CD8-positive, alpha-beta memory T cell (primary cell): Measurements from ENCODE around the gene SAMM50. TPM values are rescaled to one million over a fixed set of nuclear protein-coding genes. Genes with fewer than 3 reads are reported as not detected.

Experiments
- CTCF ChIA-PET: fragments of 350-600 bp; sonication (Branson Sonifier 250); formaldehyde crosslinking; loops from one replicate; lab custom pipeline; 2021; ENCODE audit warnings: antibody characterized with exemption; lab: Charles Lee
- POLR2A ChIA-PET: fragments of 350-600 bp; sonication (Branson Sonifier 250); formaldehyde crosslinking; loops from one replicate; lab custom pipeline; 2021; ENCODE audit warnings: antibody characterized with exemption; lab: Charles Lee
- DNase-seq, 5 donors: peaks; one replicate each; pipeline versions ENCODE4 v3.0.0 to v3.0.0-alpha.2; 2020 to 2022; ENCODE audit warnings: mixed read lengths in 1 of 5
- H3K27ac ChIP-seq: one replicate; pipeline ENCODE4 v1.7.0; 2013; ENCODE audit warnings: low read depth, mild to moderate bottlenecking, low read length, moderate library complexity
- H3K27me3 ChIP-seq: 2 replicates; pipeline ENCODE4 v1.7.0; 2013; ENCODE audit warnings: low read length, mild to moderate bottlenecking; ENCODE audit not compliant: insufficient read depth, poor library complexity, severe bottlenecking
- H3K36me3 ChIP-seq: 2 replicates; pipeline ENCODE4 v1.7.0; 2013; ENCODE audit warnings: mild to moderate bottlenecking, low read length, moderate library complexity; ENCODE audit not compliant: insufficient read depth
- H3K4me1 ChIP-seq: 2 replicates; pipeline ENCODE4 v1.7.0; 2013; ENCODE audit warnings: mild to moderate bottlenecking, low read length, moderate library complexity; ENCODE audit not compliant: insufficient read depth
- H3K4me3 ChIP-seq: 2 replicates; pipeline ENCODE4 v1.7.0; 2013; ENCODE audit warnings: mild to moderate bottlenecking, low read length
- H3K9me3 ChIP-seq: 2 replicates; pipeline ENCODE4 v1.7.0; 2013; ENCODE audit warnings: mild to moderate bottlenecking, low read length
- H3K27ac Mint-ChIP-seq, 8 donors: one replicate each; pipeline ENCODE4 v1.8.0; 2020 to 2021; ENCODE audit warnings: mixed read lengths in 8 of 8, mild to moderate bottlenecking in 6 of 8, inconsistent platforms in 3 of 8, moderate library complexity in 3 of 8
- H3K27me3 Mint-ChIP-seq, 2 donors: one replicate each; pipeline ENCODE4 v1.8.0; 2020 to 2021; ENCODE audit warnings: mixed read lengths in 2 of 2, mild to moderate bottlenecking in 1 of 2, moderate library complexity in 1 of 2
- H3K36me3 Mint-ChIP-seq, 3 donors: one replicate each; pipeline ENCODE4 v1.8.0; 2020 to 2021; ENCODE audit warnings: mixed read lengths in 3 of 3, inconsistent platforms in 1 of 3, mild to moderate bottlenecking in 1 of 3
- H3K4me1 Mint-ChIP-seq, 3 donors: one replicate each; pipeline ENCODE4 v1.8.0; 2020 to 2021; ENCODE audit warnings: mixed read lengths in 3 of 3, inconsistent platforms in 1 of 3, mild to moderate bottlenecking in 1 of 3
- H3K4me3 Mint-ChIP-seq, 7 donors: one replicate each; pipeline ENCODE4 v1.8.0; 2020 to 2021; ENCODE audit warnings: mixed read lengths in 7 of 7, mild to moderate bottlenecking in 6 of 7, moderate library complexity in 4 of 7, inconsistent platforms in 2 of 7
- H3K9me3 Mint-ChIP-seq, 5 donors: one replicate each; pipeline ENCODE4 v1.8.0; 2020 to 2022; ENCODE audit warnings: mixed read lengths in 5 of 5, mild to moderate bottlenecking in 3 of 5, moderate library complexity in 2 of 5, inconsistent platforms in 1 of 5
- polyA plus RNA-seq: library from polyadenylated mRNA; unstranded; fragments of 300-500 nt; fragmentation: Illumina TruSeq; gene quantifications from one replicate; pipeline ENCODE4 v1.2.3, GENCODE V29; 2021
- total RNA-seq, 2 experiments: library from RNA; stranded (reverse); gene quantifications; one replicate each; pipeline ENCODE4 v1.2.3, GENCODE V29; 2021

Gene SAMM50
- total and polyA plus RNA-seq, 3 experiments from 2014 or later = 58.8 to 67.2 (median 61.3) TPM

DNA sequence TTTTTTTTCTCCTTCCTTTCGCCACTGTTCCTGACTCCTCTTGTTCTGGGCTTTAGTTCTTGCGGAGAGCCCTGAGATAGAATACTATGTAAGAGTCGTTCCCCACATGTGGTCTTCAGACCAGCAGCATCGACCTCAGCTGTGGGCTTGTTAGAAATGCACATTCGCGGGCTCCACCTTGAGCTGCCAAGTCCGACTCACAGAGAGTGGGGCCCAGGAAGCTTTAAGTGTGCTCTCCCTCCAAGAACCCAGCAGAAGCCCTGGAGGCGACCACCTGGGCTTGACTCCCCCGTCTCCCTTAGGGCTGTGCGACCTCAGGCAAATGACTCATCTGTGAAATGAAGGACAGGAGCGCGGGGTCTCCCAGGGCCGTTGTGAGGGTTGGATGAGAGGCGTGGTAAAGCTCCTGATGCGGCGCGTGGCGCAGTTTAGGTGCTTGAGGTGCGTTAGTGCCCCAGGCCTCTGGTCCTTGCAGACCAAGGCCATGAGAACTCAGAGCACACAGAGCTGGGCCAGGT, 18.8 kb downstream of the SAMM50 start:
- no peaks in the 10 kb centered on the region for H3K9me3 ChIP-seq
- no peak for DNase-seq
- no peaks in the 10 kb centered on the region for H3K9me3 Mint-ChIP-seq
- ChIA-PET POLR2A (no interaction called here), CTCF (no interaction called here)
- no peaks in the 10 kb centered on the region for H3K4me1 ChIP-seq
- H3K4me3 ChIP-seq = no peak overlapping the region
- peaks cover 49% of the 10 kb centered on the region for H3K36me3 ChIP-seq
- no peaks in the 10 kb centered on the region for H3K27me3 Mint-ChIP-seq
- peaks cover 14 to 94% (median 34%) of the 10 kb centered on the region in 3 donors for H3K36me3 Mint-ChIP-seq
- H3K27ac Mint-ChIP-seq = no peak overlapping the region
- no peak overlapping the region for H3K4me3 Mint-ChIP-seq
- no peaks in the 10 kb centered on the region for H3K27me3 ChIP-seq
- H3K4me1 Mint-ChIP-seq = no peaks in the 10 kb centered on the region
- H3K27ac ChIP-seq = no peak overlapping the region

DNA sequence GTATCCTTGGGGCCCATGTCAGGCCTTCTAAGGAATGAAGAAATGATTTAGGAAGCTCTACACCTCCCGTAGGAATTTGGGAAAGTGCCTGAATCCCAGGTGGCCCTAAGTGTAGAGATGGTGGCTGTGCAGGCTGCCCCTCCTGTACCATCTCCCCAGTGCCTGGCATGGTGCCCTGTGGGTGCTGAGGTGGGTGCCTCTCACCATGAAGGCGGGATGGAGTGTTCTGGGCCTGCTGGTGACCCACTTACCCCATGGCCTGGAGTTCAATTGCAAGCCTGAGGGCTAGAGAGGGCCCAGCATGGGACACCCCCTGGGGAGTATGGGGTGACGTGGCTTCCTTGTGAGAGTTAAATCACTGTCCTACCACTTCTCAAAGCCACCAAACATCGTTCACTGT, 19.8 kb downstream of the SAMM50 start:
- no peak overlapping the region for H3K27ac ChIP-seq
- ChIA-PET POLR2A (no interaction called here), CTCF (no interaction called here)

GRCh38 chr22:43976861-43977795, 21.9 kb downstream of the SAMM50 start:
- Histone ChIP-seq H3K36me3 (peaks cover 51% of the 10 kb centered on the region), H3K27me3 (no peaks in the 10 kb centered on the region), H3K27ac (no peak overlapping the region), H3K4me1 (no peaks in the 10 kb centered on the region), H3K4me3 (no peak overlapping the region), H3K9me3 (no peaks in the 10 kb centered on the region)
- Mint-ChIP-seq H3K27me3 (no peaks in the 10 kb centered on the region), H3K36me3 (peaks cover 14 to 93% (median 31%) of the 10 kb centered on the region in 3 donors), H3K4me3 (no peak overlapping the region), H3K4me1 (no peaks in the 10 kb centered on the region), H3K27ac (no peak overlapping the region), H3K9me3 (no peaks in the 10 kb centered on the region)
- no peak for DNase-seq
- POLR2A ChIA-PET = no interaction called here
- CTCF ChIA-PET = interaction anchor here (1.6 kb wide), 1 partner anchor 17 kb away, joined by 5 read pairs; no protein-coding TSS in a partner anchor

More for the DNA sequence above, 19.8 kb downstream of the SAMM50 start:
- Mint-ChIP-seq H3K27ac (no peak overlapping the region), H3K9me3 (no peaks in the 10 kb centered on the region), H3K27me3 (no peaks in the 10 kb centered on the region), H3K36me3 (peaks cover 14 to 93% (median 34%) of the 10 kb centered on the region in 3 donors), H3K4me1 (no peaks in the 10 kb centered on the region), H3K4me3 (no peak overlapping the region)
- Histone ChIP-seq H3K36me3 (peaks cover 45% of the 10 kb centered on the region), H3K27me3 (no peaks in the 10 kb centered on the region), H3K4me3 (no peak overlapping the region), H3K4me1 (no peaks in the 10 kb centered on the region), H3K9me3 (no peaks in the 10 kb centered on the region)
- DNase-seq = no peak

DNA sequence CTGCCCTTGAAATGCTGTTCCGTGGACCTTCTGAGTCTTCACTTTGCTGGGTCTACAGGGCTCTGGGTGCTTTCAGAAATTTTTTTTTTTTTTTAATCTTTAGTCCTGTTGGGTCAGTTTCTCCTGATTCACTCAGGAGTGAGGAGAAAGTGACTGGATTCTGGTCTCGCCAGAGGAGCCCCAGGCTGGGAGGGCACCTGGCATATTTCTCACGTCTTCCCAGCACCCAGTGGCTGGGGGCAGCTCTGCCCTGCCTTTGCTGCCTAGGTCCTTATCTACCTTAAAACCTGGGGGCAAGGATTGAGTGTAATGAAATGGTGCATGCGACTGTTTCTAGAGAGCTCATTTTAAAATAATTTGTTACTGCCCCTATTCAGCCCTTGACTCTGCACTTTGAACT, 23.3 kb downstream of the SAMM50 start:
- H3K4me3 ChIP-seq = no peak overlapping the region
- Mint-ChIP-seq H3K4me1 (no peaks in the 10 kb centered on the region), H3K27ac (peak overlapping the region in 2 of 8 donors; percentile 4 to 29), H3K4me3 (no peak overlapping the region), H3K36me3 (peaks cover 11 to 86% (median 28%) of the 10 kb centered on the region in 3 donors), H3K9me3 (no peaks in the 10 kb centered on the region), H3K27me3 (no peaks in the 10 kb centered on the region)
- H3K9me3 ChIP-seq = no peaks in the 10 kb centered on the region
- ChIA-PET CTCF (no interaction called here), POLR2A (no interaction called here)
- no peaks in the 10 kb centered on the region for H3K27me3 ChIP-seq
- DNase-seq = no peak
- H3K36me3 ChIP-seq = peaks cover 44% of the 10 kb centered on the region
- no peak overlapping the region for H3K27ac ChIP-seq
- no peaks in the 10 kb centered on the region for H3K4me1 ChIP-seq

DNA sequence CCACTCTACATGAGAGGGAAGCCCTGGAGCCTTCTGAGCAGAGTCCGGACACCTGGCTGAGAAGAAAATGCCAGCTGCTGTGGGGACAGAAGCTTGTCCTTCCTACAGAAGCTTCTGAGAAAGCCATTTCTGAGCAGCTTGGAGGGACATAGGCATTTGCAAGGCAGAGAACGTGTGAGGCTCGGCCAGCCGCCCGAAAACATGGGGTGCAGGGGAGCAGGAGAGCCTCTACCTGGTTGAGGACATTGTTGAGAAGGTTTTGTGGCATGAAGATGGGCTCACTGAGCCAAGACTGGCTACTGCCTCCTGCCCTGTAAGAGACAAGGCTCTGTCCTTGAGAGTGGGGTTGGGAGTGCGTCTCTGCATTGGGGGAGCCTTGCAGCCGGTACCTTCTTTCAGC, 25.3 kb downstream of the SAMM50 start:
- Mint-ChIP-seq H3K4me1 (no peaks in the 10 kb centered on the region), H3K9me3 (no peaks in the 10 kb centered on the region), H3K27ac (peak overlapping the region in 1 of 8 donors; percentile 63), H3K27me3 (no peaks in the 10 kb centered on the region), H3K4me3 (no peak overlapping the region), H3K36me3 (peaks cover 16 to 85% (median 33%) of the 10 kb centered on the region in 3 donors)
- Histone ChIP-seq H3K9me3 (no peaks in the 10 kb centered on the region), H3K27me3 (no peaks in the 10 kb centered on the region), H3K27ac (no peak overlapping the region), H3K4me1 (no peaks in the 10 kb centered on the region), H3K4me3 (no peak overlapping the region), H3K36me3 (peaks cover 49% of the 10 kb centered on the region)
- DNase-seq = no peak
- POLR2A ChIA-PET = no interaction called here
- CTCF ChIA-PET = interaction anchor here (0.7 to 2.1 kb wide), 2 partner anchors 13 to 14 kb away, joined by 3 to 7 read pairs; no protein-coding TSS in a partner anchor

DNA sequence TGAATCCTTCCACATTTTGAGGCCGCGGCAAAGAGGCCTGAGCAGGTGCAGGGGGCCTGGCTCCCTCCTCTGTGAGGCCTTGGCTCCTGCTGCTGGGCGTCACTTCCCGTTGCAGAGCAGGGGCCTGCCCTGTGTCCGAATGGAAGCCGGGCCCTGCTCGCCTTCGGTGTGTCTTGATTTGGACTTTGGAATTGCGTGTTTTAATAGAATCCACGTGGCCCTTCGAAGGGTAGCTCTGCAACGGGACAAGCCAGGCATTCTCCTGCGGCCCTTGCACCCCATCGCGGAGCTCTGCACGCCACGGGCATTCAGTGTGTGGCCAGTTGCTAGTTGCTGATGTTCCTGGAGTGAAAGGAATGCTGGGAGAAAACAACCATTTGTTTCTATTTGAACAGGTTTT, 25.8 kb downstream of the SAMM50 start:
- Mint-ChIP-seq H3K36me3 (peaks cover 16 to 83% (median 31%) of the 10 kb centered on the region in 3 donors), H3K27me3 (no peaks in the 10 kb centered on the region), H3K27ac (peak overlapping the region in 1 of 8 donors; percentile 29), H3K4me3 (no peak overlapping the region), H3K9me3 (no peaks in the 10 kb centered on the region), H3K4me1 (no peaks in the 10 kb centered on the region)
- peaks cover 47% of the 10 kb centered on the region for H3K36me3 ChIP-seq
- H3K4me1 ChIP-seq = no peaks in the 10 kb centered on the region
- no peaks in the 10 kb centered on the region for H3K9me3 ChIP-seq
- H3K4me3 ChIP-seq = no peak overlapping the region
- no peak for DNase-seq
- H3K27me3 ChIP-seq = no peaks in the 10 kb centered on the region
- CTCF ChIA-PET = interaction anchor here (0.7 to 2.1 kb wide), 2 partner anchors 12 to 13 kb away, joined by 3 to 7 read pairs; no protein-coding TSS in a partner anchor
- H3K27ac ChIP-seq = no peak overlapping the region
- POLR2A ChIA-PET = no interaction called here

DNA sequence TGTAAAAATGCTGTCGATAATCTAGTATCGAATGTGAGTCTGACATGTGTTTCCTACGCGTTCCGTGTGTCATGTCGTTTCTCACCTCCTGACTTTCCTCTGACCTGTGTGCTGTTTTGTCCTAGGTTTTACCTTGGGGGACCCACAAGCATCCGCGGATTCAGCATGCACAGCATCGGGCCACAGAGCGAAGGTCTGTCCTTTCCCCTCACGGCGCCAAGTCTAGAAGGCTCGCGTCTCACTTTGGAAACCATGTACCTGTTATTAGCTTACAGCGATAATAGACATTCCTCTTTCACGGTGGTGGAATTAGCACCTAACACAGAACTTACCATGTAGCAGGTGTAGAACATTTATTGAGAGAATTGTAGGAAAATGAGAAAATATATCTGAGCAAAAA, 28.6 kb downstream of the SAMM50 start:
- POLR2A ChIA-PET = no interaction called here
- DNase-seq = no peak
- H3K36me3 ChIP-seq = peaks cover 33% of the 10 kb centered on the region
- Mint-ChIP-seq H3K4me1 (no peaks in the 10 kb centered on the region), H3K9me3 (no peaks in the 10 kb centered on the region), H3K36me3 (peaks cover 13 to 82% (median 32%) of the 10 kb centered on the region in 3 donors), H3K4me3 (no peak overlapping the region), H3K27me3 (no peaks in the 10 kb centered on the region), H3K27ac (peak overlapping the region in 1 of 8 donors; percentile 26)
- no peaks in the 10 kb centered on the region for H3K9me3 ChIP-seq
- no peak overlapping the region for H3K4me3 ChIP-seq
- H3K27me3 ChIP-seq = no peaks in the 10 kb centered on the region
- no peaks in the 10 kb centered on the region for H3K4me1 ChIP-seq
- H3K27ac ChIP-seq = no peak overlapping the region
- CTCF ChIA-PET = interaction anchor here (1.3 kb wide), 1 partner anchor 10 kb away, joined by 4 read pairs; no protein-coding TSS in a partner anchor

DNA sequence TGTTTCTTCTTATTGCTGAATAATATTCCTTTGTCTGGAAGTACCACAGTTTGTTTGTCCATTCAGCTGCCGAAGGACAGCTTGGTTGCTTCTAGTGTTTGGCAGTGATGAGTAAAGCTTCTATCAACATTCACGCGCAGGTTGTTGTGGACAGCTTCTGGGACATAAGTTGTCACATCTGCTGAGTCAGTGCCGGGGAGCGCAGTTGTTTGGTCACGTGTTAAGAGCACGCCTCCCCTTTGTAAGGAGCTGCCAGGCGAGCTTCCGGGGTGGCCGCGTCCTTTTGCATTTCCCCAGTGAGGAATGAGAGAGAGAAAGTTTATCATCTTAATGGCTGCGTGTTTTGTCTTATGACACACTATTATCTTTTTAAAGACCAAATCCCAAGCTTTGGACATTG, 30.3 kb downstream of the SAMM50 start:
- Mint-ChIP-seq H3K4me1 (no peaks in the 10 kb centered on the region), H3K27me3 (no peaks in the 10 kb centered on the region), H3K27ac (peak overlapping the region in 1 of 8 donors; percentile 56), H3K4me3 (no peak overlapping the region), H3K36me3 (peaks cover 10 to 83% (median 32%) of the 10 kb centered on the region in 3 donors), H3K9me3 (no peaks in the 10 kb centered on the region)
- no peak for DNase-seq
- POLR2A ChIA-PET = no interaction called here
- Histone ChIP-seq H3K9me3 (no peaks in the 10 kb centered on the region), H3K4me1 (no peaks in the 10 kb centered on the region), H3K27ac (no peak overlapping the region), H3K27me3 (no peaks in the 10 kb centered on the region), H3K4me3 (no peak overlapping the region), H3K36me3 (peaks cover 38% of the 10 kb centered on the region)
- CTCF ChIA-PET = no interaction called here
